Measurements from ENCODE around the gene PDE4D.

PDE4D gene

GRCh38 chr5:58933891-58934628 lies 959.5 kb downstream of the PDE4D start:
- Histone ChIP-seq H3K9me3 (no peaks in the 10 kb centered on the region), H3K4me1 (peaks cover 7% of the 10 kb centered on the region; the same call in 1 of the 2 replicates), H3K27me3 (no peaks in the 10 kb centered on the region), H3K36me3 (no peaks in the 10 kb centered on the region), H3K4me3 (ENCODE audit: low read depth, low read length) (no peak overlapping the region)
- no peak for DNase-seq
- TF ChIP-seq, protein P1, sequence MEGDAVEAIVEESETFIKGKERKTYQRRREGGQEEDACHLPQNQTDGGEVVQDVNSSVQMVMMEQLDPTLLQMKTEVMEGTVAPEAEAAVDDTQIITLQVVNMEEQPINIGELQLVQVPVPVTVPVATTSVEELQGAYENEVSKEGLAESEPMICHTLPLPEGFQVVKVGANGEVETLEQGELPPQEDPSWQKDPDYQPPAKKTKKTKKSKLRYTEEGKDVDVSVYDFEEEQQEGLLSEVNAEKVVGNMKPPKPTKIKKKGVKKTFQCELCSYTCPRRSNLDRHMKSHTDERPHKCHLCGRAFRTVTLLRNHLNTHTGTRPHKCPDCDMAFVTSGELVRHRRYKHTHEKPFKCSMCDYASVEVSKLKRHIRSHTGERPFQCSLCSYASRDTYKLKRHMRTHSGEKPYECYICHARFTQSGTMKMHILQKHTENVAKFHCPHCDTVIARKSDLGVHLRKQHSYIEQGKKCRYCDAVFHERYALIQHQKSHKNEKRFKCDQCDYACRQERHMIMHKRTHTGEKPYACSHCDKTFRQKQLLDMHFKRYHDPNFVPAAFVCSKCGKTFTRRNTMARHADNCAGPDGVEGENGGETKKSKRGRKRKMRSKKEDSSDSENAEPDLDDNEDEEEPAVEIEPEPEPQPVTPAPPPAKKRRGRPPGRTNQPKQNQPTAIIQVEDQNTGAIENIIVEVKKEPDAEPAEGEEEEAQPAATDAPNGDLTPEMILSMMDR (IDR thresholded peaks at IDR 0.05; ENCODE audit: low read depth, low read length), result no peak

DNA sequence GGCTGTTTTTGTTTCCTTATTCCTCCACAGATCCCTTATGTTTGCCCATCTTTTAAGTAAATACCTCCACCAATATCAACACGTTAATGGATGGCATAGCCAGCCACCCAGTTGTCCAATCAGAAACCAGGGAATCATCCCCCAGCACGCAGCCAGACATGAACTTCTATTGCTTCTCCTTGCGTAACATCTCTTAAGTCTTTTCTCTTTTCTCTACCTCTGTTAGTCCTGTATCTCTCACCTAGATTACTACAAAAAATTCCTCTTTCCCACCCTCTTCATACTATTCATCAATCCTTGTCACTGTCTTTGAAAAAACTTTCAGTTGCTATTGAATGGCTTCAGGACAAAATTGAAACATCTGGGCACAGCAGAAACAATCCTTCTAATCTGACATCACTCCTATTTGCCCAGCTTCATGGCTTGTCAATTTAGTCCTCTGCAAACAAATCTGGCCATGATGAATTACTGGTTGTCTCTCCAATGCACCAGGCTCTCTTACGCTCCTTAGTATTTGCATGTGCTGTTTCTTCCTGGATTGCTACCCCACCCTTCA lies 961.4 kb downstream of the PDE4D start:
- Histone ChIP-seq H3K9me3 (no peaks in the 10 kb centered on the region), H3K27me3 (no peaks in the 10 kb centered on the region), H3K36me3 (no peaks in the 10 kb centered on the region), H3K4me1 (peaks cover 7% of the 10 kb centered on the region; the same call in 1 of the 2 replicates), H3K4me3 (ENCODE audit: low read depth, low read length) (no peak overlapping the region)
- TF ChIP-seq, protein P1 (IDR thresholded peaks at IDR 0.05; ENCODE audit: low read depth, low read length), result no peak
- DNase-seq, result no peak

GRCh38 chr5:58930520-58930919 lies 963.0 kb downstream of the PDE4D start:
- no peak for DNase-seq
- Histone ChIP-seq H3K9me3 (no peaks in the 10 kb centered on the region), H3K27me3 (no peaks in the 10 kb centered on the region), H3K36me3 (no peaks in the 10 kb centered on the region), H3K4me3 (ENCODE audit: low read depth, low read length) (no peak overlapping the region), H3K4me1 (peaks cover 7% of the 10 kb centered on the region; the same call in 1 of the 2 replicates)
- TF ChIP-seq, protein P1 (IDR thresholded peaks at IDR 0.05; ENCODE audit: low read depth, low read length), result no peak

DNA sequence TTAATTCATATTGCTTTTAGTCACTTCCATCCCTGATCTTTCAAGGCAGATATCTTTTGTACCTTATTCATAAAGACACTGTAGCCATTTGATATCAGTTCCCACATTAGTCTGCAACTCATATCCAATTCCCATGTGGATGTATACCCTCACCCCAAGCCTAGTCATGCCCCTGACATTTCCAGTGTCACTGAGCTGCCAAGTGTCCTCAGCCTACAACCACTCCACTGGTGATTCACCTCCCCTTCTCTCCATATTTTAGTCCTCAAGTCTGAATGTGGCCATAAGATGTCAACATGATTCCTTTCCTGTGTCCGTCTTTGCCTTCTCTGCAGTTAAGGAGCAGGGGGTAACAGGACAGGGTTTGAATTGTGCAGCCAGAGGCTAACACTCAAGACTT lies 963.8 kb downstream of the PDE4D start:
- no peak for DNase-seq
- no peaks in the 10 kb centered on the region for H3K9me3 ChIP-seq
- TF ChIP-seq, protein P1 (IDR thresholded peaks at IDR 0.05; ENCODE audit: low read depth, low read length), result no peak
- H3K27me3 ChIP-seq, result no peaks in the 10 kb centered on the region
- H3K4me1 ChIP-seq, result peaks cover 5% of the 10 kb centered on the region; the same call in 1 of the 2 replicates
- no peak overlapping the region for H3K4me3 ChIP-seq (ENCODE audit: low read depth, low read length)
- H3K36me3 ChIP-seq, result no peaks in the 10 kb centered on the region

DNA sequence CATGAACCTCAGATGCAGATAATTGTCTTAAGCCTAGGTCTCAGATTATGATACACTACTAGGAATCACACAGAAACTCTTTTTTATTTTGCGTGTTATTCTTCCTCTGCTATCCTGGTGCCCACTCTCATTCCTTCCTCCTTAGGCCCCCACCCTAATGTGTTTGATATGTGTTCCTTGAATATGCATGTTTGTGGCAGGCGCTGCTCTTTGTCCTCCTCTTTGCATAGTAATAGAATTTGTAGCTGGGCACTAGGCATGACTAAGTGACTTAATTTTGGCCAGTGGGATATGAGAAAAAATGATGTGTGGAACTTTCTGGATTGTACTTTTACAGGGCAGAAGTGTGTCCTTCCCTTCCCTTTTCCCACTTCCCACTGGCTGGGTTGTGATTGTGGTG lies 965.6 kb downstream of the PDE4D start:
- H3K27me3 ChIP-seq, result no peaks in the 10 kb centered on the region
- no peaks in the 10 kb centered on the region for H3K9me3 ChIP-seq
- no peaks in the 10 kb centered on the region for H3K36me3 ChIP-seq
- H3K4me3 ChIP-seq (ENCODE audit: low read depth, low read length), result no peak overlapping the region
- no peaks in the 10 kb centered on the region for H3K4me1 ChIP-seq
- TF ChIP-seq, protein P1 (IDR thresholded peaks at IDR 0.05; ENCODE audit: low read depth, low read length), result no peak
- no peak for DNase-seq

DNA sequence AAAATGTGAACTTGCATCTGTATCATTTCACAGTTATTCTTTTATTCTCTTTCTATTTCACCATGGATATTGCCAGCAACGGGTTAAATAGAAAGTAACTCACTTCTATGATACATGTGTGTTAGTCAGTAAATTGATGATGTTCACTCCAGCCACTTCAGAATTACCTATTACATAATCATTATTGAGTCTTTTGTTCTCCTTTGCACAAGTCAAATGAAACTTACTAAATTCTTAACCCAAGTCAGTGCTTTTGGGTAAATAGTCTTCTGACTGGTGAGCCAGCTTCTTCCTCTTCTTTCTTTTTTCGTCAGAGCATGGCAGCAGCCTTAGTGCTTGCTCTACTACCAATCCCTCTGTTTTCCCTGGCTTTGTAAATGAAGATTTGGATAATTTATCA lies 966.3 kb downstream of the PDE4D start:
- TF ChIP-seq, protein P1 (IDR thresholded peaks at IDR 0.05; ENCODE audit: low read depth, low read length), result no peak
- Histone ChIP-seq H3K4me3 (ENCODE audit: low read depth, low read length) (no peak overlapping the region), H3K36me3 (no peaks in the 10 kb centered on the region), H3K27me3 (no peaks in the 10 kb centered on the region), H3K4me1 (no peaks in the 10 kb centered on the region), H3K9me3 (no peaks in the 10 kb centered on the region)
- no peak for DNase-seq

Measured in BE2C (cell line).